HG03196 (cell line): ENCODE results near the gene SLC15A1.

Experiments
- ATAC-seq: cut with Tn5 transposase; IDR thresholded peaks from one replicate; pipeline ENCODE4 v1.9.1; 2021; ENCODE audit not compliant: unreplicated experiment

The SLC15A1 gene

GRCh38 chr13:98781470-98781869 is 29.0 kb upstream of the SLC15A1 start:
- no peak for ATAC-seq

GRCh38 chr13:98781045-98781444 is 28.6 kb upstream of the SLC15A1 start:
- no peak for ATAC-seq

GRCh38 chr13:98780451-98780850 is 28.0 kb upstream of the SLC15A1 start:
- ATAC-seq, result no peak

- no peak for ATAC-seq
Observed at GRCh38 chr13:98779695-98780094, 27.2 kb upstream of the SLC15A1 start.

GRCh38 chr13:98778749-98779148 is 26.3 kb upstream of the SLC15A1 start:
- no peak for ATAC-seq

- no peak for ATAC-seq
Observed at GRCh38 chr13:98776644-98777043, 24.2 kb upstream of the SLC15A1 start.

GRCh38 chr13:98775844-98776598 is 23.5 kb upstream of the SLC15A1 start:
- ATAC-seq, result no peak

- ATAC-seq, result no peak
Observed at GRCh38 chr13:98775386-98775785, 22.9 kb upstream of the SLC15A1 start.

- no peak for ATAC-seq
Observed at GRCh38 chr13:98774776-98775175, 22.3 kb upstream of the SLC15A1 start.

GRCh38 chr13:98773921-98774320 is 21.4 kb upstream of the SLC15A1 start:
- no peak for ATAC-seq

GRCh38 chr13:98772794-98773452 is 20.5 kb upstream of the SLC15A1 start:
- ATAC-seq, result no peak

GRCh38 chr13:98771838-98772611 is 19.6 kb upstream of the SLC15A1 start:
- ATAC-seq, result no peak

- ATAC-seq, result no peak
Observed at GRCh38 chr13:98769736-98770135, 17.3 kb upstream of the SLC15A1 start.

- ATAC-seq, result no peak
Observed at GRCh38 chr13:98768522-98768921, 16.1 kb upstream of the SLC15A1 start.

GRCh38 chr13:98766697-98767096 is 14.2 kb upstream of the SLC15A1 start:
- no peak for ATAC-seq

GRCh38 chr13:98765996-98766519 is 13.6 kb upstream of the SLC15A1 start:
- ATAC-seq, result no peak

- no peak for ATAC-seq
Observed at GRCh38 chr13:98761986-98762616, 9.6 kb upstream of the SLC15A1 start.

GRCh38 chr13:98761126-98761985 is 8.9 kb upstream of the SLC15A1 start:
- ATAC-seq, result no peak

- ATAC-seq, result no peak
Observed at GRCh38 chr13:98755729-98756128, 3.3 kb upstream of the SLC15A1 start.

- no peak for ATAC-seq
Observed at GRCh38 chr13:98755116-98755515, 2.6 kb upstream of the SLC15A1 start.
